ENCODE data around the gene LLGL2. TPM values are rescaled to one million over a fixed set of nuclear protein-coding genes. Genes with fewer than 3 reads are reported as not detected.

LLGL2 gene
- total RNA-seq, 1 donor from 2014 or later, result 3.3 TPM

- Mint-ChIP-seq H3K36me3 (ENCODE audit: unreplicated experiment) (peaks cover 10% of the 10 kb centered on the region), H3K4me3 (ENCODE audit: unreplicated experiment) (no peak overlapping the region), H3K27ac (ENCODE audit: unreplicated experiment) (no peak overlapping the region), H3K27me3 (ENCODE audit: unreplicated experiment) (no peaks in the 10 kb centered on the region), H3K4me1 (ENCODE audit: unreplicated experiment) (no peaks in the 10 kb centered on the region), H3K9me3 (ENCODE audit: unreplicated experiment) (no peaks in the 10 kb centered on the region)
- no peak for DNase-seq (ENCODE audit: extremely low spot score, unreplicated experiment)
- TF ChIP-seq CTCF (IDR thresholded peaks at IDR 0.05), result no peak
These were observed 24.9 kb upstream of the LLGL2 start for GRCh38 chr17:75500419-75501216.

GRCh38 chr17:75501378-75502071 lies 24.0 kb upstream of the LLGL2 start:
- no peak overlapping the region for H3K4me3 Mint-ChIP-seq (ENCODE audit: unreplicated experiment)
- H3K27ac Mint-ChIP-seq (ENCODE audit: unreplicated experiment), result no peak overlapping the region
- TF ChIP-seq CTCF (IDR thresholded peaks at IDR 0.05), result no peak
- H3K27me3 Mint-ChIP-seq (ENCODE audit: unreplicated experiment), result no peaks in the 10 kb centered on the region
- H3K36me3 Mint-ChIP-seq (ENCODE audit: unreplicated experiment), result peaks cover 6% of the 10 kb centered on the region
- DNase-seq (ENCODE audit: extremely low spot score, unreplicated experiment), result no peak
- no peaks in the 10 kb centered on the region for H3K9me3 Mint-ChIP-seq (ENCODE audit: unreplicated experiment)
- no peaks in the 10 kb centered on the region for H3K4me1 Mint-ChIP-seq (ENCODE audit: unreplicated experiment)

- DNase-seq (ENCODE audit: extremely low spot score, unreplicated experiment), result no peak
- no peaks in the 10 kb centered on the region for H3K4me1 Mint-ChIP-seq (ENCODE audit: unreplicated experiment)
- no peaks in the 10 kb centered on the region for H3K9me3 Mint-ChIP-seq (ENCODE audit: unreplicated experiment)
- no peak overlapping the region for H3K4me3 Mint-ChIP-seq (ENCODE audit: unreplicated experiment)
- H3K27me3 Mint-ChIP-seq (ENCODE audit: unreplicated experiment), result no peaks in the 10 kb centered on the region
- peaks cover 7% of the 10 kb centered on the region for H3K36me3 Mint-ChIP-seq (ENCODE audit: unreplicated experiment)
- H3K27ac Mint-ChIP-seq (ENCODE audit: unreplicated experiment), result no peak overlapping the region
- TF ChIP-seq CTCF (IDR thresholded peaks at IDR 0.05), result no peak
These were observed 23.3 kb upstream of the LLGL2 start for GRCh38 chr17:75502072-75502720.

- Mint-ChIP-seq H3K9me3 (ENCODE audit: unreplicated experiment) (no peaks in the 10 kb centered on the region), H3K27me3 (ENCODE audit: unreplicated experiment) (no peaks in the 10 kb centered on the region), H3K4me3 (ENCODE audit: unreplicated experiment) (no peak overlapping the region), H3K4me1 (ENCODE audit: unreplicated experiment) (no peaks in the 10 kb centered on the region), H3K36me3 (ENCODE audit: unreplicated experiment) (peaks cover 7% of the 10 kb centered on the region), H3K27ac (ENCODE audit: unreplicated experiment) (no peak overlapping the region)
- no peak for TF ChIP-seq CTCF (IDR thresholded peaks at IDR 0.05)
- DNase-seq (ENCODE audit: extremely low spot score, unreplicated experiment), result no peak
These were observed 22.7 kb upstream of the LLGL2 start for GRCh38 chr17:75502721-75503329.
